ENCODE data around the gene BFSP2.

The BFSP2 gene

GRCh38 chr3:133444423-133444774 is 44.5 kb downstream of the BFSP2 start:
- H3K9me2 ChIP-seq (replicated peaks; ENCODE audit: insufficient read depth, low read length), result no peaks in the 10 kb centered on the region
- H3K27ac ChIP-seq (ENCODE audit: low read length), result peak overlapping the region; percentile 89
- H3K79me2 ChIP-seq (ENCODE audit: low read length), result no peaks in the 10 kb centered on the region
- peak overlapping the region; percentile 58 for H3K4me2 ChIP-seq (ENCODE audit: low read depth, low read length)
- TF ChIP-seq EZH2phosphoT487 (IDR thresholded peaks at IDR 0.05; ENCODE audit: low read length) (no peak), EZH2 (optimal IDR thresholded peaks at IDR 0.05; ENCODE audit: low read depth, low read length) (no peak), CTCF (IDR thresholded peaks at IDR 0.05; ENCODE audit: low read length) (no peak)
- peaks cover 53% of the 10 kb centered on the region for H3F3A ChIP-seq (ENCODE audit: insufficient read depth, low read length)
- no peak overlapping the region; the same call in 1 of the 2 replicates for H3K4me3 ChIP-seq (ENCODE audit: low read length)
- DNase-seq, result no peak
- H3K36me3 ChIP-seq (replicated peaks; ENCODE audit: insufficient read depth, low read length), result no peaks in the 10 kb centered on the region
- H3K9me3 ChIP-seq (replicated peaks; ENCODE audit: insufficient read depth, low read length), result no peaks in the 10 kb centered on the region
- peaks cover 74% of the 10 kb centered on the region for H3K4me1 ChIP-seq (ENCODE audit: low read length)
- peak overlapping the region; percentile 40 for H3K9ac ChIP-seq (ENCODE audit: low read length)
- no peak overlapping the region for H2AFZ ChIP-seq (ENCODE audit: low read length)
- no peaks in the 10 kb centered on the region for H3K27me3 ChIP-seq (replicated peaks; ENCODE audit: insufficient read depth, low read length)
- H4K20me1 ChIP-seq (ENCODE audit: insufficient read depth, low read length), result no peaks in the 10 kb centered on the region

DNA sequence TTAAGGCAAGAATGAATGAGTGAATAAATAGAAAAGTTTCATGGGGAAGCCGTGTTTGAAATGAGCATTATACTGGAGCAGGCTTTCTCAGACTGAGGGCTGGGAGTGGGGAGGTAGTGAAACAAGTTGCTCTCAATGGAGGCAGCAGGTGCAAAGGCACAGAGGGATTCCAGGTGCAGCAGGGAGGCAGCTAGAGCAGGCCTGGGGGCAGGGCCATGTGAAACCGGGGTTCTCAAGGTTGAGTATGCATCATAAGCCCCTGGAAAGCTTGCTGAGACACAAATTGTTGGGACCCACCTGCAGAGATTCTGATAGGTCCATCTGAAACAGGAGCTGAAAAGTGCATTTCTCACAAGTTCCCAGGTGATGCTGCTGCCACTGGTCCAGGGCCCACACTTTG is 45.3 kb downstream of the BFSP2 start:
- peak overlapping the region; percentile 58 for H3K4me2 ChIP-seq (ENCODE audit: low read depth, low read length)

GRCh38 chr3:133447750-133448477 is 48.1 kb downstream of the BFSP2 start:
- no peaks in the 10 kb centered on the region for H4K20me1 ChIP-seq (ENCODE audit: insufficient read depth, low read length)
- H3K9ac ChIP-seq (ENCODE audit: low read length), result peak overlapping the region; percentile 42
- no peaks in the 10 kb centered on the region for H3K27me3 ChIP-seq (replicated peaks; ENCODE audit: insufficient read depth, low read length)
- H3F3A ChIP-seq (ENCODE audit: insufficient read depth, low read length), result peaks cover 53% of the 10 kb centered on the region
- H3K79me2 ChIP-seq (ENCODE audit: low read length), result no peaks in the 10 kb centered on the region
- DNase-seq, result no peak
- H3K4me1 ChIP-seq (ENCODE audit: low read length), result peaks cover 66% of the 10 kb centered on the region
- H3K9me3 ChIP-seq (replicated peaks; ENCODE audit: insufficient read depth, low read length), result no peaks in the 10 kb centered on the region
- H2AFZ ChIP-seq (ENCODE audit: low read length), result peak overlapping the region; percentile 40
- no peaks in the 10 kb centered on the region for H3K9me2 ChIP-seq (replicated peaks; ENCODE audit: insufficient read depth, low read length)
- TF ChIP-seq EZH2phosphoT487 (IDR thresholded peaks at IDR 0.05; ENCODE audit: low read length), result no peak
- H3K36me3 ChIP-seq (replicated peaks; ENCODE audit: insufficient read depth, low read length), result no peaks in the 10 kb centered on the region
- peak overlapping the region; percentile 86 for H3K27ac ChIP-seq (ENCODE audit: low read length)
- peak overlapping the region; percentile 50 for H3K4me2 ChIP-seq (ENCODE audit: low read depth, low read length)
- H3K4me3 ChIP-seq (ENCODE audit: low read length), result no peak overlapping the region

More for the DNA sequence above, 45.3 kb downstream of the BFSP2 start:
- H3K4me1 ChIP-seq (ENCODE audit: low read length), result peaks cover 79% of the 10 kb centered on the region
- H3K27me3 ChIP-seq (replicated peaks; ENCODE audit: insufficient read depth, low read length), result no peaks in the 10 kb centered on the region
- TF ChIP-seq EZH2 (optimal IDR thresholded peaks at IDR 0.05; ENCODE audit: low read depth, low read length), result no peak
- no peak for TF ChIP-seq CTCF (IDR thresholded peaks at IDR 0.05; ENCODE audit: low read length)
- no peak for TF ChIP-seq EZH2phosphoT487 (IDR thresholded peaks at IDR 0.05; ENCODE audit: low read length)
- no peaks in the 10 kb centered on the region for H3K9me3 ChIP-seq (replicated peaks; ENCODE audit: insufficient read depth, low read length)
- H4K20me1 ChIP-seq (ENCODE audit: insufficient read depth, low read length), result no peaks in the 10 kb centered on the region
- peak overlapping the region; percentile 40 for H3K9ac ChIP-seq (ENCODE audit: low read length)
- no peaks in the 10 kb centered on the region for H3K79me2 ChIP-seq (ENCODE audit: low read length)
- no peaks in the 10 kb centered on the region for H3K36me3 ChIP-seq (replicated peaks; ENCODE audit: insufficient read depth, low read length)
- H3F3A ChIP-seq (ENCODE audit: insufficient read depth, low read length), result peaks cover 54% of the 10 kb centered on the region
- H3K9me2 ChIP-seq (replicated peaks; ENCODE audit: insufficient read depth, low read length), result no peaks in the 10 kb centered on the region
- DNase-seq, result peak; percentile 97
- no peak overlapping the region for H2AFZ ChIP-seq (ENCODE audit: low read length)
- H3K4me3 ChIP-seq (ENCODE audit: low read length), result no peak overlapping the region
- peak overlapping the region; percentile 89 for H3K27ac ChIP-seq (ENCODE audit: low read length)

Data from MM.1S (cell line).